Upper lobe of right lung (tissue), 1 donor: ENCODE measurements around the gene FAM120C. TPM values are rescaled to one million over a fixed set of nuclear protein-coding genes. Genes with fewer than 3 reads are reported as not detected.

Source experiments
- ATAC-seq: fragments of 200-7000 bp; cut with Tn5 transposase; one replicate; pipeline ENCODE4 v1.9.1; 2020; ENCODE audit warnings: mild to moderate bottlenecking, moderate library complexity
- DNase-seq: peaks from one replicate; pipeline ENCODE4 v3.0.0-alpha.2; 2020
- H3K27ac ChIP-seq: fragments of 200-600 bp; one replicate; pipeline ENCODE4 v1.8.0; 2022
- H3K27me3 ChIP-seq: fragments of 200-600 bp; one replicate; pipeline ENCODE4 v1.8.0; 2022; ENCODE audit warnings: mild to moderate bottlenecking
- H3K36me3 ChIP-seq: fragments of 200-600 bp; one replicate; pipeline ENCODE4 v1.8.0; 2022
- H3K4me1 ChIP-seq: fragments of 200-600 bp; one replicate; pipeline ENCODE4 v1.8.0; 2022
- H3K4me3 ChIP-seq: fragments of 200-600 bp; one replicate; pipeline ENCODE4 v1.8.0; 2022; ENCODE audit warnings: mild to moderate bottlenecking
- H3K9me3 ChIP-seq: fragments of 200-600 bp; one replicate; pipeline ENCODE4 v1.8.0; 2022
- CTCF ChIP-seq: fragments of 200-600 bp; IDR thresholded peaks from one replicate; pipeline ENCODE4 v1.8.0; 2022; ENCODE audit warnings: antibody characterized with exemption
- intact Hi-C: fragments of 100-400 bp; cut with DNase I; formaldehyde crosslinking; loops from one replicate; pipeline ENCODE4 v1.11.0; 2022
- total RNA-seq: library from RNA; stranded (reverse); fragmentation: NEBNext Ultra II Directional; extraction: Animal tissue kit (Norgen Biotek cat#: 25700); gene quantifications from one replicate; pipeline ENCODE4 v1.2.1, GENCODE V29; 2021
- donor health status: DM: no; HTN: yes; CAD: no; lungs with severe emphysema.

FAM120C gene
- total RNA-seq, 1 donor from 2014 or later, result 10.4 TPM

- ATAC-seq (no peak), DNase-seq (no peak)
- Histone ChIP-seq H3K9me3 (no peaks in the 10 kb centered on the region), H3K4me1 (no peaks in the 10 kb centered on the region), H3K27ac (no peak overlapping the region), H3K4me3 (no peak overlapping the region), H3K36me3 (no peaks in the 10 kb centered on the region), H3K27me3 (no peaks in the 10 kb centered on the region)
- no peak for TF ChIP-seq CTCF
- intact Hi-C loops, result no loop called here
Measured at GRCh38 chrX:54172455-54172854, 10.6 kb downstream of the FAM120C start.

- Histone ChIP-seq H3K27ac (no peak overlapping the region), H3K4me1 (no peaks in the 10 kb centered on the region), H3K4me3 (no peak overlapping the region), H3K9me3 (no peaks in the 10 kb centered on the region), H3K36me3 (no peaks in the 10 kb centered on the region), H3K27me3 (no peaks in the 10 kb centered on the region)
- intact Hi-C loops, result no loop called here
- DNase-seq, result no peak
- no peak for TF ChIP-seq CTCF
- ATAC-seq, result no peak
Measured at GRCh38 chrX:54171527-54172250, 11.4 kb downstream of the FAM120C start.

GRCh38 chrX:54171091-54171490, 12.0 kb downstream of the FAM120C start:
- Histone ChIP-seq H3K4me1 (no peaks in the 10 kb centered on the region), H3K27me3 (no peaks in the 10 kb centered on the region), H3K36me3 (no peaks in the 10 kb centered on the region), H3K27ac (no peak overlapping the region), H3K9me3 (no peaks in the 10 kb centered on the region), H3K4me3 (no peak overlapping the region)
- no peak for TF ChIP-seq CTCF
- intact Hi-C loops, result no loop called here
- no peak for ATAC-seq
- DNase-seq, result no peak

GRCh38 chrX:54166915-54167314, 16.1 kb downstream of the FAM120C start:
- DNase-seq (no peak), ATAC-seq (no peak)
- intact Hi-C loops, result no loop called here
- Histone ChIP-seq H3K36me3 (no peaks in the 10 kb centered on the region), H3K27ac (no peak overlapping the region), H3K4me3 (no peak overlapping the region), H3K27me3 (no peaks in the 10 kb centered on the region), H3K4me1 (no peaks in the 10 kb centered on the region), H3K9me3 (no peaks in the 10 kb centered on the region)
- TF ChIP-seq CTCF, result no peak

- intact Hi-C loops, result no loop called here
- DNase-seq, result no peak
- no peak for ATAC-seq
- Histone ChIP-seq H3K27ac (no peak overlapping the region), H3K36me3 (no peaks in the 10 kb centered on the region), H3K9me3 (no peaks in the 10 kb centered on the region), H3K4me1 (no peaks in the 10 kb centered on the region), H3K4me3 (no peak overlapping the region), H3K27me3 (no peaks in the 10 kb centered on the region)
- no peak for TF ChIP-seq CTCF
Measured at GRCh38 chrX:54157561-54157960, 25.5 kb downstream of the FAM120C start.

GRCh38 chrX:54134269-54134668, 48.8 kb downstream of the FAM120C start:
- intact Hi-C loops, result no loop called here
- Histone ChIP-seq H3K9me3 (no peaks in the 10 kb centered on the region), H3K27ac (no peak overlapping the region), H3K4me3 (no peak overlapping the region), H3K27me3 (no peaks in the 10 kb centered on the region), H3K36me3 (peaks cover 6% of the 10 kb centered on the region), H3K4me1 (no peaks in the 10 kb centered on the region)
- no peak for ATAC-seq
- no peak for TF ChIP-seq CTCF
- no peak for DNase-seq
